GM23338 (cell line): ENCODE data around the gene SLITRK1. TPM values are rescaled to one million over a fixed set of nuclear protein-coding genes. Genes with fewer than 3 reads are reported as not detected.

Experiments used
- ATAC-seq: fragments of 200-7000 bp; cut with Tn5 transposase; 3 replicates; pipeline ENCODE4 v1.9.1; 2020
- DNase-seq: peaks from one replicate; pipeline ENCODE4 v3.0.0-alpha.2; 2015; ENCODE audit warnings: low spot score
- H2AFZ ChIP-seq: fragments of 200-600 bp; sonication (generic); 2 replicates; pipeline ENCODE4 v1.8.0; 2016; ENCODE audit warnings: antibody characterized with exemption, mild to moderate bottlenecking, moderate library complexity
- H3F3A ChIP-seq: fragments of 200-600 bp; sonication (generic); replicated peaks from 2 replicates; pipeline ENCODE4 v1.8.0; 2017; ENCODE audit warnings: antibody characterized with exemption, mixed run types, low read depth
- H3K27ac ChIP-seq: fragments of 200-600 bp; sonication (generic); 2 replicates; pipeline ENCODE4 v1.6.1; 2016; ENCODE audit warnings: low read depth
- H3K27me3 ChIP-seq: fragments of 200-600 bp; sonication (generic); 2 replicates; pipeline ENCODE4 v1.8.0; 2016; ENCODE audit warnings: mild to moderate bottlenecking, mixed run types, moderate library complexity; ENCODE audit not compliant: insufficient read depth
- H3K36me3 ChIP-seq: fragments of 200-600 bp; sonication (generic); 2 replicates; pipeline ENCODE4 v1.8.0; 2016; ENCODE audit warnings: mild to moderate bottlenecking; ENCODE audit not compliant: insufficient read depth
- H3K4me1 ChIP-seq: fragments of 200-600 bp; sonication (generic); 2 replicates; pipeline ENCODE4 v1.8.0; 2016; ENCODE audit warnings: mild to moderate bottlenecking, moderate library complexity; ENCODE audit not compliant: insufficient read depth
- H3K4me2 ChIP-seq: fragments of 200-600 bp; sonication (generic); 2 replicates; pipeline ENCODE4 v1.7.1; 2017; ENCODE audit warnings: mixed run types
- H3K4me3 ChIP-seq: fragments of 200-600 bp; sonication (generic); 2 replicates; pipeline ENCODE4 v1.6.1; 2016; ENCODE audit warnings: mixed run types
- H3K79me2 ChIP-seq: fragments of 200-600 bp; sonication (generic); replicated peaks from 2 replicates; pipeline ENCODE4 v1.8.0; 2017; ENCODE audit warnings: mild to moderate bottlenecking; ENCODE audit not compliant: insufficient read depth
- H3K9me2 ChIP-seq: fragments of 200-600 bp; sonication (generic); 2 replicates; pipeline ENCODE4 v1.8.0; 2017; ENCODE audit not compliant: insufficient read depth
- H4K20me1 ChIP-seq: fragments of 200-600 bp; sonication (generic); replicated peaks from 2 replicates; pipeline ENCODE4 v1.8.0; 2017; ENCODE audit warnings: mild to moderate bottlenecking; ENCODE audit not compliant: insufficient read depth
- H3K27ac Mint-ChIP-seq: 2 replicates; pipeline ENCODE4 v1.8.0; 2020; ENCODE audit warnings: inconsistent platforms, mild to moderate bottlenecking, moderate library complexity, mixed read lengths
- H3K27me3 Mint-ChIP-seq: 3 replicates; pipeline ENCODE4 v1.8.0; 2022; ENCODE audit warnings: low read depth, mild to moderate bottlenecking, moderate library complexity, mixed read lengths, inconsistent platforms; ENCODE audit not compliant: insufficient read depth, poor library complexity
- H3K36me3 Mint-ChIP-seq: 3 replicates; pipeline ENCODE4 v1.8.0; 2021; ENCODE audit warnings: low read depth, mild to moderate bottlenecking, inconsistent platforms, moderate library complexity, mixed read lengths
- H3K4me1 Mint-ChIP-seq: 3 replicates; pipeline ENCODE4 v1.8.0; 2020; ENCODE audit warnings: mild to moderate bottlenecking, inconsistent platforms, mixed read lengths
- H3K4me3 Mint-ChIP-seq: 3 replicates; pipeline ENCODE4 v1.8.0; 2021; ENCODE audit warnings: moderate library complexity, mild to moderate bottlenecking, inconsistent platforms, mixed read lengths
- H3K9me3 Mint-ChIP-seq: 3 replicates; pipeline ENCODE4 v1.8.0; 2020; ENCODE audit warnings: moderate library complexity, mild to moderate bottlenecking, inconsistent platforms, mixed read lengths
- CREB1 ChIP-seq: fragments of 250-450 bp; sonication (Bioruptor Pico); IDR thresholded peaks from 2 replicates; pipeline ENCODE4 v1.5.0; 2020; ENCODE audit warnings: low read depth, mild to moderate bottlenecking, moderate library complexity
- CTCF ChIP-seq, 2 experiments: fragments of 200-600 bp in 1 of 2; sonication (generic) in 1 of 2; conservative IDR thresholded peaks; 2 replicates each; pipeline versions ENCODE4 v1.5.1 to v1.6.1; 2016 to 2017; ENCODE audit warnings: antibody characterized with exemption in 2 of 2, low read depth in 2 of 2, mild to moderate bottlenecking in 2 of 2, moderate library complexity in 1 of 2
- ETS1 ChIP-seq: IDR thresholded peaks from 2 replicates; pipeline ENCODE4 v1.6.1; 2016; ENCODE audit warnings: antibody characterized with exemption
- EZH2 ChIP-seq: fragments of 200-600 bp; sonication (generic); IDR thresholded peaks from one replicate; pipeline ENCODE4 v1.8.0; 2017; ENCODE audit warnings: antibody characterized with exemption, mild to moderate bottlenecking, low read depth; ENCODE audit not compliant: unreplicated experiment
- EZH2phosphoT487 ChIP-seq: fragments of 200-600 bp; sonication (generic); IDR thresholded peaks from one replicate; pipeline ENCODE4 v1.8.1; 2018; ENCODE audit warnings: antibody characterized with exemption; ENCODE audit not compliant: unreplicated experiment
- JUNB ChIP-seq: IDR thresholded peaks from one replicate; pipeline ENCODE4 v1.6.1; 2016; ENCODE audit warnings: antibody characterized with exemption; ENCODE audit not compliant: unreplicated experiment
- NANOG ChIP-seq: IDR thresholded peaks from 2 replicates; pipeline ENCODE4 v1.6.1; 2016; ENCODE audit warnings: antibody characterized with exemption, borderline replicate concordance
- POLR2AphosphoS5 ChIP-seq: IDR thresholded peaks from 2 replicates; pipeline ENCODE4 v1.6.1; 2016; ENCODE audit warnings: antibody characterized with exemption, low read depth
- STAT1 ChIP-seq: IDR thresholded peaks from one replicate; pipeline ENCODE4 v1.6.1; 2016; ENCODE audit warnings: antibody characterized with exemption; ENCODE audit not compliant: unreplicated experiment
- ZNF114 ChIP-seq: fragments of 250-450 bp; sonication (Bioruptor Pico); IDR thresholded peaks from 2 replicates; pipeline ENCODE4 v1.5.0; 2020; ENCODE audit warnings: mild to moderate bottlenecking, moderate library complexity
- ZNF331 ChIP-seq: fragments of 250-450 bp; sonication (Bioruptor Pico); IDR thresholded peaks from 2 replicates; pipeline ENCODE4 v1.5.0; 2020; ENCODE audit warnings: low read depth, mild to moderate bottlenecking, moderate library complexity
- ZNF462 ChIP-seq: fragments of 250-450 bp; sonication (Bioruptor Pico); IDR thresholded peaks from 2 replicates; pipeline ENCODE4 v1.5.0; 2020; ENCODE audit warnings: mild to moderate bottlenecking, moderate library complexity
- polyA plus RNA-seq: library from polyadenylated mRNA; unstranded; fragments of >200 nt; fragmentation: Nextera tagmentation; extraction: Ambion mirVana; gene quantifications from 2 replicates; pipeline ENCODE4 v1.2.1, GENCODE V29; 2016
- total RNA-seq: library from RNA; depleted of rRNA; stranded (reverse); fragments of >200 nt; shearing (Covaris generic); gene quantifications from 2 replicates; pipeline ENCODE4 v1.2.3, GENCODE V29; 2014
- TF ChIP-seq, protein P1 (sequence below): IDR thresholded peaks from one replicate; pipeline ENCODE4 v1.6.1; 2018; ENCODE audit warnings: antibody characterized with exemption; ENCODE audit not compliant: unreplicated experiment

Gene SLITRK1
- total and polyA plus RNA-seq, 2 experiments from 2014 or later, result 0.29 to 1.1 TPM

- no peak for DNase-seq
- Mint-ChIP-seq H3K9me3 (peaks cover 8% of the 10 kb centered on the region; the same call in 1 of the 3 replicates), H3K27ac (no peak overlapping the region), H3K36me3 (peaks cover 19% of the 10 kb centered on the region), H3K4me1 (peaks cover 34% of the 10 kb centered on the region), H3K27me3 (peaks cover 15% of the 10 kb centered on the region), H3K4me3 (no peak overlapping the region)
- no peak overlapping the region for H3K27ac ChIP-seq
- H3K4me3 ChIP-seq, result no peak overlapping the region
- H3K36me3 ChIP-seq, result no peaks in the 10 kb centered on the region
- H4K20me1 ChIP-seq, result no peaks in the 10 kb centered on the region; the same call in 1 of the 2 replicates
- H3K4me1 ChIP-seq, result peaks cover 33% of the 10 kb centered on the region
- no peaks in the 10 kb centered on the region for H3K9me2 ChIP-seq
- no peak for ATAC-seq
- H3K4me2 ChIP-seq, result no peak overlapping the region
- no peaks in the 10 kb centered on the region for H3F3A ChIP-seq
- no peak overlapping the region for H2AFZ ChIP-seq
- H3K27me3 ChIP-seq, result peaks cover 47% of the 10 kb centered on the region
- H3K79me2 ChIP-seq, result no peaks in the 10 kb centered on the region
- TF ChIP-seq EZH2phosphoT487, result no peak
- no peak for TF ChIP-seq ZNF331 (CRISPR knock-in tag)
- no peak for TF ChIP-seq POLR2AphosphoS5
- no peak for TF ChIP-seq ZNF462 (CRISPR knock-in tag)
- no peak for TF ChIP-seq CREB1 (CRISPR knock-in tag)
- TF ChIP-seq ZNF114 (CRISPR knock-in tag), result no peak
- no peak for TF ChIP-seq JUNB
- TF ChIP-seq, protein P1, sequence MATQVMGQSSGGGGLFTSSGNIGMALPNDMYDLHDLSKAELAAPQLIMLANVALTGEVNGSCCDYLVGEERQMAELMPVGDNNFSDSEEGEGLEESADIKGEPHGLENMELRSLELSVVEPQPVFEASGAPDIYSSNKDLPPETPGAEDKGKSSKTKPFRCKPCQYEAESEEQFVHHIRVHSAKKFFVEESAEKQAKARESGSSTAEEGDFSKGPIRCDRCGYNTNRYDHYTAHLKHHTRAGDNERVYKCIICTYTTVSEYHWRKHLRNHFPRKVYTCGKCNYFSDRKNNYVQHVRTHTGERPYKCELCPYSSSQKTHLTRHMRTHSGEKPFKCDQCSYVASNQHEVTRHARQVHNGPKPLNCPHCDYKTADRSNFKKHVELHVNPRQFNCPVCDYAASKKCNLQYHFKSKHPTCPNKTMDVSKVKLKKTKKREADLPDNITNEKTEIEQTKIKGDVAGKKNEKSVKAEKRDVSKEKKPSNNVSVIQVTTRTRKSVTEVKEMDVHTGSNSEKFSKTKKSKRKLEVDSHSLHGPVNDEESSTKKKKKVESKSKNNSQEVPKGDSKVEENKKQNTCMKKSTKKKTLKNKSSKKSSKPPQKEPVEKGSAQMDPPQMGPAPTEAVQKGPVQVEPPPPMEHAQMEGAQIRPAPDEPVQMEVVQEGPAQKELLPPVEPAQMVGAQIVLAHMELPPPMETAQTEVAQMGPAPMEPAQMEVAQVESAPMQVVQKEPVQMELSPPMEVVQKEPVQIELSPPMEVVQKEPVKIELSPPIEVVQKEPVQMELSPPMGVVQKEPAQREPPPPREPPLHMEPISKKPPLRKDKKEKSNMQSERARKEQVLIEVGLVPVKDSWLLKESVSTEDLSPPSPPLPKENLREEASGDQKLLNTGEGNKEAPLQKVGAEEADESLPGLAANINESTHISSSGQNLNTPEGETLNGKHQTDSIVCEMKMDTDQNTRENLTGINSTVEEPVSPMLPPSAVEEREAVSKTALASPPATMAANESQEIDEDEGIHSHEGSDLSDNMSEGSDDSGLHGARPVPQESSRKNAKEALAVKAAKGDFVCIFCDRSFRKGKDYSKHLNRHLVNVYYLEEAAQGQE, result no peak
- no peak for TF ChIP-seq NANOG
- TF ChIP-seq CTCF (conservative IDR thresholded peaks at IDR 0.05; ENCODE audit: low read depth in 2 of 2), result no peak
- TF ChIP-seq EZH2, result no peak
- no peak for TF ChIP-seq ETS1
- no peak for TF ChIP-seq STAT1
These were observed 5.7 kb downstream of the SLITRK1 start for GRCh38 chr13:83876546-83876945.
